GM13976 (cell line): ENCODE measurements around the gene POLR2A.

Experiments
- DNase-seq: peaks from one replicate; pipeline ENCODE4 v3.0.0; 2012; ENCODE audit warnings: low spot score
- in situ Hi-C: fragments of 300-500 bp; cut with MboI; formaldehyde crosslinking; loops from one replicate; pipeline ENCODE4 v1.12.0; 2022; ENCODE audit warnings: low sequenced_read_pairs, mixed read lengths, inconsistent platforms; ENCODE audit not compliant: unreplicated experiment
- TF ChIP-seq, protein P1 (sequence below): IDR thresholded peaks from 2 replicates; pipeline ENCODE4 v1.5.1; 2012; ENCODE audit warnings: borderline replicate concordance, mild to moderate bottlenecking; ENCODE audit not compliant: insufficient read depth; ENCODE audit errors: extremely low read depth, missing control alignments, control extremely low read depth

The POLR2A gene

GRCh38 chr17:7475764-7476422 is 8.3 kb upstream of the POLR2A start:
- in situ Hi-C loops = no loop called here
- TF ChIP-seq, protein P1, sequence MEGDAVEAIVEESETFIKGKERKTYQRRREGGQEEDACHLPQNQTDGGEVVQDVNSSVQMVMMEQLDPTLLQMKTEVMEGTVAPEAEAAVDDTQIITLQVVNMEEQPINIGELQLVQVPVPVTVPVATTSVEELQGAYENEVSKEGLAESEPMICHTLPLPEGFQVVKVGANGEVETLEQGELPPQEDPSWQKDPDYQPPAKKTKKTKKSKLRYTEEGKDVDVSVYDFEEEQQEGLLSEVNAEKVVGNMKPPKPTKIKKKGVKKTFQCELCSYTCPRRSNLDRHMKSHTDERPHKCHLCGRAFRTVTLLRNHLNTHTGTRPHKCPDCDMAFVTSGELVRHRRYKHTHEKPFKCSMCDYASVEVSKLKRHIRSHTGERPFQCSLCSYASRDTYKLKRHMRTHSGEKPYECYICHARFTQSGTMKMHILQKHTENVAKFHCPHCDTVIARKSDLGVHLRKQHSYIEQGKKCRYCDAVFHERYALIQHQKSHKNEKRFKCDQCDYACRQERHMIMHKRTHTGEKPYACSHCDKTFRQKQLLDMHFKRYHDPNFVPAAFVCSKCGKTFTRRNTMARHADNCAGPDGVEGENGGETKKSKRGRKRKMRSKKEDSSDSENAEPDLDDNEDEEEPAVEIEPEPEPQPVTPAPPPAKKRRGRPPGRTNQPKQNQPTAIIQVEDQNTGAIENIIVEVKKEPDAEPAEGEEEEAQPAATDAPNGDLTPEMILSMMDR = no peak
- no peak for DNase-seq

- DNase-seq = no peak
- in situ Hi-C loops = no loop called here
- TF ChIP-seq, protein P1 = no peak
Observed at GRCh38 chr17:7476494-7476893, 7.7 kb upstream of the POLR2A start.

DNA sequence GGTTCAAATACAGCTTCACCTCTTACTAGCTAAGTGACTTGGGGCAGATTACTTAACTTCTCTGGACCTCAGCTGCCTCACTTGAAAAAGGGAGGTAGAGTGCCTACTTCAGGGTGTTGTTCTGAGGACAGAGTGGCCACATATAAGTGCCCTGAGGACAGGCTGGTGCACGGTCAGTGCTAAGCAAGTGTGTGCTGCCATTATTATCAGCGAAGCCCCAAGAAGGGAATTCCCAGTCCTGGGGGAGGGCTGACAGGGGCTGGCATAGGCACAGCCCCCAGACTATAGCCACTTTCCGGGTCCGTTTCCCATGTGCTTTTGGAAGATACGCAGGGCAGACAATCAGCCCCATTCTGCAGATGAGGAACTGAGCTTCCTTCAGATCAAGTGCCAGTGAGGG is 7.2 kb upstream of the POLR2A start:
- DNase-seq = no peak
- TF ChIP-seq, protein P1 = no peak
- in situ Hi-C loops = no loop called here

DNA sequence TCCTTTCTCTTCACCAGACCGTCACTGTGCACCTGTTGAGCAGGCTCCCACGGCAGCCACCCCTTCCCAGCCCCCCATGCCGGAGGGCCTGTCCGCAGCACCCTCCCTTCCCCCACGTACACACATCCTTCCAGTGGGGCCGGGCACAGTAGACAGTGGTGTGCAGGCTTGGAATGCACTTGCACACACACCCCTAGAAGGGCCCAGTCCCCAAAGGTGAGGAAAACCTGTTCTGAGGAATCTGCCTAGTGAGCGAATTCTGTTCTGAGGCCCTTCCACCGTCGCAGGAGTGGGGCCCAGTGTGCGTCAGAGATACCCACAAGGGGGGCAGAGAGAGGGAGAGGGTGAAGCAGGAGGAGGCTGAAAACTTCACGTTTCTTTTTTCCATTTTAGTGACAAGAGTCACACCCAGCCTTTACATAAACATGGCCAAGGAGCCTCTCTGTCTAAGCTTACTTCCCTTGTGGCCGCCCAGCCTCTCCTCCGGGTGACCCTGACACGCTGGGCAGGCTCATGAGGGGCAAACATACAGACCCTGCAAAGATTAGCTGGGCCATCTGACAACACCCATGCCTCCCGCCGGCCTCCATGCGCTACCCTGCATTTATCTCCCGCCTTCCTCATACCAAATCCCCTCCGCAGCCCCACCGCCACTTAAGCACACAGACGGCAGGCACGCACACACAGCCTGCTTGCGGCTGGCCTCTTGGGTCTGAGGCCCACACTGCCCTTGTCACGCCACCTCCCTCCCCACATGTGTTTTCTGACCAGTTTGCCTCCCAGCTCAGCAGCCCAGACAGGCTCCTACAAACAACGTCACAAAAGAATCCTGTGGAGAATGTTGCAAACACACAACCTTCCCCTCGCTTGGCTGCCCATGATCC is 6.5 kb upstream of the POLR2A start:
- no peak for DNase-seq
- in situ Hi-C loops = no loop called here
- TF ChIP-seq, protein P1 = no peak

DNA sequence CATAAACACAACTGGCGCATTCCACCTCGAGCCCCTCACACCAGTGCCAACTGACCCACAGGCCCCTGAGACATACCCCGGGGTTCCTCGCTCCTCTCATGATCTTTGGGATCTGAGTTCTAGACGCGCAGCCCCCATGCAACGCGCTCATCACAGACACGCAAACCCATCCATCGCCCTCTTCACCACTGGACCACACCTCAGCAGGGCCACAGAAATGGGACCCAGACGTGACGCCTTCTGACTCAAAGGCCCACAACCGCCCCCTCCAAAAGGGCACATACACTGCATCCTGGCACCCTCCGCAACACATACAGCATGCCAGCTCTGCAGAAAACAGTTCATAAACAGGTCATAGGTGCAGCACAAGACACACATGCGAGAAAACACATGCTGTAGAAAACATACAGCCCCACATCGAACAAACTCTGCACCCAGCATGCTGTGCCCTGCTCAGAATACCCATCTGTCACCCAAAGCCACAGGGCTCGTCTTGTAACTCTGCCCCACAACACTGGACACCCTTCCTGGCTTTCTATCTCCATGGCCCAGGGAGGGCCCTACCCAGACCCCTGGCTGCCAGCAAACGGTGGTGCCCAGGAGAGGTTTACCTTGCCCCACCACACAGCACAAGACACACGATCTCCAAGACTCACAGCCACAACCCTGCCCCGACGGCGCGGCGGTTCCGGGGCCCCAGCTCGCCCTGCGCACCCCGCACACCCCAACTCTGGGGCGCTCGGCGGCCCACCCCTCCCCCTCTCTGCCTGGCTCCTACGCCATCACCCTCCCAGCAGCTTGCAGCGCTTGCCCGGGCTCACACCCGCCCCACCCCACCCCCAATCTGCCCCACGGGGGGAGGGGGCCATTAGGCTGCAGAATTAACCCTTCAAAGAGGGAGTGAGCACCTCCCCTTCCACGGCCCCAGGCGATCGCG is 5.6 kb upstream of the POLR2A start:
- TF ChIP-seq, protein P1 = no peak
- peak; percentile 79 for DNase-seq
- in situ Hi-C loops = no loop called here
